Measurements from ENCODE around the gene CAVIN2. TPM values are rescaled to one million over a fixed set of nuclear protein-coding genes. Genes with fewer than 3 reads are reported as not detected.

CAVIN2 gene
- total RNA-seq, 4 donors from 2014 or later: 90.6 to 179 (median 120) TPM

DNA sequence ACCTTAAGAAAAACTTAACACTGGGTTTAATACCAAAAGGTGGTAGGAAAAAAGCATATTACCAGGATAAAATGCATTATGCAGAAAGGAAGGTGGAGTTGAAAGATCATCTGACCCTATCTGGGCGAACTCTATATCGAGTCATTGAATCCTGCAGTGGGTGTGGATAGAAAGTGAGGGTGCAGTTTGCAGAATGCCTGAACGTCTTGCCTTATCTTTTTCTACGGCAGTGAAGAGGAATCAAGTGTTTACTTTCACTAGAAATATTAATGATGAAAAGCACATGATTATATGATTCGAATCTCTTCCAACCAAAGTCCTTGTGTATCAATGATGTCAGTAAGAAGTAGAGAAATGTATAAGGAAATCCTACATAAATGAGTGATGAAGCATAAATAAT lies 4.3 kb upstream of the CAVIN2 start:
- Histone ChIP-seq H3K36me3 (no peaks in the 10 kb centered on the region), H3K4me3 (no peak overlapping the region), H3K9me3 (no peaks in the 10 kb centered on the region), H3K27ac (replicated peaks in 1 of 4) (no peak overlapping the region), H3K4me1 (peaks cover 32 to 42% (median 37%) of the 10 kb centered on the region in 4 donors), H3K27me3 (no peaks in the 10 kb centered on the region)
- no peak for DNase-seq (ENCODE audit: extremely low spot score)
- 89% methylated on average over 5 of the region's 5 CpGs for WGBS
- intact Hi-C loops (cut with DNase I): no loop called here
- TF ChIP-seq POLR2A (IDR thresholded peaks at IDR 0.05; ENCODE audit: low read depth): no peak
- no peak for TF ChIP-seq POLR2AphosphoS5 (IDR thresholded peaks at IDR 0.05)
- TF ChIP-seq, protein P1, sequence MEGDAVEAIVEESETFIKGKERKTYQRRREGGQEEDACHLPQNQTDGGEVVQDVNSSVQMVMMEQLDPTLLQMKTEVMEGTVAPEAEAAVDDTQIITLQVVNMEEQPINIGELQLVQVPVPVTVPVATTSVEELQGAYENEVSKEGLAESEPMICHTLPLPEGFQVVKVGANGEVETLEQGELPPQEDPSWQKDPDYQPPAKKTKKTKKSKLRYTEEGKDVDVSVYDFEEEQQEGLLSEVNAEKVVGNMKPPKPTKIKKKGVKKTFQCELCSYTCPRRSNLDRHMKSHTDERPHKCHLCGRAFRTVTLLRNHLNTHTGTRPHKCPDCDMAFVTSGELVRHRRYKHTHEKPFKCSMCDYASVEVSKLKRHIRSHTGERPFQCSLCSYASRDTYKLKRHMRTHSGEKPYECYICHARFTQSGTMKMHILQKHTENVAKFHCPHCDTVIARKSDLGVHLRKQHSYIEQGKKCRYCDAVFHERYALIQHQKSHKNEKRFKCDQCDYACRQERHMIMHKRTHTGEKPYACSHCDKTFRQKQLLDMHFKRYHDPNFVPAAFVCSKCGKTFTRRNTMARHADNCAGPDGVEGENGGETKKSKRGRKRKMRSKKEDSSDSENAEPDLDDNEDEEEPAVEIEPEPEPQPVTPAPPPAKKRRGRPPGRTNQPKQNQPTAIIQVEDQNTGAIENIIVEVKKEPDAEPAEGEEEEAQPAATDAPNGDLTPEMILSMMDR (IDR thresholded peaks at IDR 0.05): no peak
- TF ChIP-seq EP300 (IDR thresholded peaks at IDR 0.05): no peak

DNA sequence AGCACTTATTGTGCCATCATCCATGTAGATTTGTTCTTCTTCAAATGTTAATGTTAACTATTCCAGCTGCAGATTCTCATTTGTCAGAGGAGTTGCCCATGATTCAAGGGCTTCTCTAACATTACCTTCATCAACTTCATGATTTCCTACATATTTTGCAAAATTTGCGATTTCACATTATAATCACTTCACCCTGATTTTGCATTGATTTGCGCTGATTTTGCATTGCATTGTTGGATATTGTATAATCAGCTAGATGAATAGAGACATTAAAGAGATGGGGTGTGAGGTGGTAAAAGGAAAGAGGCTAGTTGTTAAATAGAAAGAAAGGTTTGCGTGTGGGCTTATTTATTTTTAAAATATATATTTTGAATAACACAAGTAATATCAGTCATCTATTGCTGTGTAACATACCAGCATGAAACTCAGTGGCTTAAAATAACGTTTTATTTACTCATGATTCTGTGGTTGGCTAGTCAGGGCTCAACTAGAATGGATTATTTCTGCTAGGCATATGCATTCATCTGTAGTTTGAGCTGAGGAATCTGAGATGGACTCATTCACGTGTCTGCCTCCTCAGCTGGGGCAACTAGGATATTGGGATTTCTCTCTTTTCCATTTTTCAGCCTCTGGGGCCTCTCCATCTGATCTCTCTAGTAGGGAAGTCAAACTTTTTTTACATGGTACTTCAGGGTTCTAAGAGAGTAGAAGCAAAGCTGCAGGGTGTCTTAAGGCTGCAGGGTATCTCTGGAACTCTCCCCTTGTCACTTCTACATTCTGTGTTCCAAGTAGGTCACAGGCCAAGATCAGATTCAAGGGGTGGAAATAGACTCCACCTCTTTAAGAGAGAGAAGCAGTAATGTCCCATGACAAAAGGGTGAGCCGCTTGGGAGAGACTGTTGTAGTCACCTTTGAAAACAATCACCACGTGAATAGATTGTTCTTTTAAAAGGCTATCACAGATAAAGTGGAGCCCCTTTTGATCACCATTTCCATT lies 2.2 kb upstream of the CAVIN2 start:
- DNase-seq (ENCODE audit: extremely low spot score): no peak
- Histone ChIP-seq H3K27ac (replicated peaks in 1 of 4) (no peak overlapping the region), H3K4me1 (peaks cover 23 to 39% (median 34%) of the 10 kb centered on the region in 4 donors), H3K4me3 (no peak overlapping the region), H3K9me3 (no peaks in the 10 kb centered on the region), H3K27me3 (no peaks in the 10 kb centered on the region), H3K36me3 (no peaks in the 10 kb centered on the region)
- intact Hi-C loops (cut with DNase I): no loop called here
- no peak for TF ChIP-seq EP300 (IDR thresholded peaks at IDR 0.05)
- no peak for TF ChIP-seq POLR2A (IDR thresholded peaks at IDR 0.05; ENCODE audit: low read depth)
- TF ChIP-seq POLR2AphosphoS5 (IDR thresholded peaks at IDR 0.05): no peak
- TF ChIP-seq, protein P1 (IDR thresholded peaks at IDR 0.05): no peak
- WGBS: 87% methylated on average over 7 of the region's 7 CpGs

DNA sequence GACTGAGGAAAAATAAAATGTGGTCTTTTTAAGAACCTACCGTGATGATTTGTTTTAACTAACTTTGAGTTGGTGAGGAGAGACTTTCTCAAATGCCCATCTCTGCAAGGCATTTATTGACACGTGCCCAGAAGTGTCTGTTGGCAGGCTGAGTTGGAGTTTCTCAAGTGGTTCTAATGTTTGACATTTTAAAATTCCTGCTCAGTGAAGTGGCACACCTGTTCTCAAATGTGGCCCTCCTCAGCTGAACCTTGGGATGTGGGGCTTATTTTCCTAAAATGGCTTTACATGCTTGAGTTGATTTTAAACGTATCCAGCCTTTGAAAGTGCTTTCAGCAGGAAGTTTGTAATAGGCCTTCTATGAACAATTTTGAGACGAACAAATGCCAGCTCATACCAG lies 876 bp upstream of the CAVIN2 start:
- no peak for DNase-seq (ENCODE audit: extremely low spot score)
- intact Hi-C loops (cut with DNase I): no loop called here
- TF ChIP-seq POLR2A (IDR thresholded peaks at IDR 0.05; ENCODE audit: low read depth) (no peak), POLR2AphosphoS5 (IDR thresholded peaks at IDR 0.05) (no peak)
- Histone ChIP-seq H3K4me3 (peak overlapping the region in 3 of 4 donors; percentile 62 to 74 (median 67)), H3K36me3 (peaks cover 0 to 10% (median 0%) of the 10 kb centered on the region in 4 donors), H3K4me1 (peaks cover 25 to 47% (median 35%) of the 10 kb centered on the region in 4 donors), H3K9me3 (no peaks in the 10 kb centered on the region), H3K27ac (replicated peaks in 1 of 4) (peak overlapping the region; percentile 82 to 93 (median 90)), H3K27me3 (no peaks in the 10 kb centered on the region)
- WGBS: 34% methylated on average over 4 of the region's 4 CpGs

DNA sequence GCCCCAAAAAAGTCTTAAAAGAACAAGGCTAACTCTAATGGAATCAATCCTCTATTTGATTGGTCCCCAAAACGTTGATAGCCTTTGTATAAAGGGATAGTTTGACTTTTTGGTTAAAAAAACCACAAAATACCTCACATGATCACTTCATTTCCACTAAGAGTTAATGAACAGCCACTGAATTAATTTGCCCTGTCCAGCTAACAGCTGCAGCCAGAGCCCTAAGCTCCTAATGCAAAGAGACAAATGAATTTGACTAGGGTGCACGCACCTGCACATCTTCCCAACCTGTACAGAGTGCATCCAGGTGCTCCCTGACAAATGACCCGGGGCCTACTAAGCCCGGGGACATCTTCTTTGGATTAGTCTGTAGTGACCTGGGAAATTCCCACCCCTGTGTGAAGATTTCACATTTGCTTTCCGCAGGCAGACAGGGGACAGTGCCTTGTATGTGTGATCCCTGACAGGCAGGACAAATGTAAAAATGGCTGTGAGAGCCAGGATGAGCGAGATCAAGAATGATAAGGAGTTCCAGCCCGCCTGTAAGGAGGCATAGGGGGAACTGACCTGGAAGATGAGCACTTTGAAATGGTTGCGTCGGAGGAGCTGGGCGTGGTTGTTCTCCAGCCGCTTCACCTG lies 893 bp downstream of the CAVIN2 start:
- no peaks in the 10 kb centered on the region for H3K9me3 ChIP-seq
- H3K27me3 ChIP-seq: no peaks in the 10 kb centered on the region
- DNase-seq (ENCODE audit: extremely low spot score): no peak
- H3K4me1 ChIP-seq: peaks cover 26 to 63% (median 51%) of the 10 kb centered on the region in 4 donors
- WGBS: 22% methylated on average over 7 of the region's 11 CpGs
- H3K4me3 ChIP-seq: peak overlapping the region; percentile 56 to 74 (median 64)
- peaks cover 0 to 11% (median 0%) of the 10 kb centered on the region in 4 donors for H3K36me3 ChIP-seq
- H3K27ac ChIP-seq (replicated peaks in 1 of 4): peak overlapping the region; percentile 82 to 93 (median 90)
- TF ChIP-seq POLR2A (IDR thresholded peaks at IDR 0.05; ENCODE audit: low read depth) (no peak), POLR2AphosphoS5 (IDR thresholded peaks at IDR 0.05) (peak in 1 of 2 donors; percentile 7)
- intact Hi-C loops (cut with DNase I): no loop called here

DNA sequence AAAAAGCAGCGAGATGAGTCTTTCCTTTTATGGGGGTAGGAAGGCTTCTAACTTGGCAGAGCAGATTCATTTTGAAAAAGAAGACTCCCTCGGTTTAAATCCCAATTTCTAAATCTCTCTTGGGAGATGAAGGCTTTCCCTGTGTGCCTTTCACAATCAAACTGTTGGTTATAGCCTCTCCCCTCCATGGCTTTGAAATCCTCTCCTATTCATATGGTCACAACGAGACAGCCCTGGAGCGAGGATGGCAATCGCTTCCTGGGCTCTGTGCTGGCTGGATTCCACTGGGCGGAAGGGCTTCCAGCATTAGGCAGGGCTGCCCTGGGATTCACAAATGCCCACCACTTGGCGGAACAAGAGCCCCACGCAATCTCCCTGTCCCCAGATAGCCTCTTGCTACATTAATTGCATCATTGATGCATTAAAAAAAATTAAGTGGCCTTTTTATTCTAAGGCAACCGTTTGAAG lies 1.6 kb downstream of the CAVIN2 start:
- no peaks in the 10 kb centered on the region for H3K27me3 ChIP-seq
- peaks cover 31 to 70% (median 58%) of the 10 kb centered on the region in 4 donors for H3K4me1 ChIP-seq
- intact Hi-C loops (cut with DNase I): no loop called here
- peak overlapping the region; percentile 82 to 93 (median 90) for H3K27ac ChIP-seq (replicated peaks in 1 of 4)
- peak overlapping the region; percentile 56 to 74 (median 64) for H3K4me3 ChIP-seq
- WGBS: 9% methylated on average over 9 of the region's 9 CpGs
- H3K9me3 ChIP-seq: no peaks in the 10 kb centered on the region
- TF ChIP-seq POLR2AphosphoS5 (IDR thresholded peaks at IDR 0.05): peak; percentile 44 to 55
- TF ChIP-seq, protein P1 (IDR thresholded peaks at IDR 0.05): no peak
- no peak for DNase-seq (ENCODE audit: extremely low spot score)
- peaks cover 0 to 11% (median 0%) of the 10 kb centered on the region in 4 donors for H3K36me3 ChIP-seq

All from esophagus muscularis mucosa (tissue), 4 donors.